ENCODE results near the gene AGAP4. TPM values are rescaled to one million over a fixed set of nuclear protein-coding genes. Genes with fewer than 3 reads are reported as not detected.

AGAP4 gene
- total and polyA plus RNA-seq, 2 of the 8 experiments (the other 6 are each of a cell fraction or from before 2014, with no cell fraction given): 13.5 to 13.9 TPM

DNA sequence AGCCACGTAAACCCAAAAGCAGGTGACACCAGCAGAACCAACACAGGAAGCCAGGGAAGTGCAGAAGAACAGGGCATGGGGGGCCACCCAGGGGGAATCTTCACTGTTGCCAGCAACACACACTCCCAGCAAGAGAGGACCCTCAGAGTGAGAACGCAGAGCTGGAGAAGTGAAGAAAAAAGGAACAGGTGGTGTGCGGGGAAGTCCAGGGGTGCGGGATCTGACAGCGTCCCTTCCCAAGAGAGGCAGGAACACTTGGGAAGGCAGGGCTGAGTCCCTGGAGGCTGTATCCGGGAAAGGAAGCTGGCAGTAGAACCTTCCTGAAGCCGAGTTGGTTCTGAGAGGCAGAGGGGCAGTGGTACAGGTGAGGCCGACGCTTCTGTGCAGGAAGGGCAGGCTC, 27.7 kb downstream of the AGAP4 start (continued):
- TF ChIP-seq, protein P1, sequence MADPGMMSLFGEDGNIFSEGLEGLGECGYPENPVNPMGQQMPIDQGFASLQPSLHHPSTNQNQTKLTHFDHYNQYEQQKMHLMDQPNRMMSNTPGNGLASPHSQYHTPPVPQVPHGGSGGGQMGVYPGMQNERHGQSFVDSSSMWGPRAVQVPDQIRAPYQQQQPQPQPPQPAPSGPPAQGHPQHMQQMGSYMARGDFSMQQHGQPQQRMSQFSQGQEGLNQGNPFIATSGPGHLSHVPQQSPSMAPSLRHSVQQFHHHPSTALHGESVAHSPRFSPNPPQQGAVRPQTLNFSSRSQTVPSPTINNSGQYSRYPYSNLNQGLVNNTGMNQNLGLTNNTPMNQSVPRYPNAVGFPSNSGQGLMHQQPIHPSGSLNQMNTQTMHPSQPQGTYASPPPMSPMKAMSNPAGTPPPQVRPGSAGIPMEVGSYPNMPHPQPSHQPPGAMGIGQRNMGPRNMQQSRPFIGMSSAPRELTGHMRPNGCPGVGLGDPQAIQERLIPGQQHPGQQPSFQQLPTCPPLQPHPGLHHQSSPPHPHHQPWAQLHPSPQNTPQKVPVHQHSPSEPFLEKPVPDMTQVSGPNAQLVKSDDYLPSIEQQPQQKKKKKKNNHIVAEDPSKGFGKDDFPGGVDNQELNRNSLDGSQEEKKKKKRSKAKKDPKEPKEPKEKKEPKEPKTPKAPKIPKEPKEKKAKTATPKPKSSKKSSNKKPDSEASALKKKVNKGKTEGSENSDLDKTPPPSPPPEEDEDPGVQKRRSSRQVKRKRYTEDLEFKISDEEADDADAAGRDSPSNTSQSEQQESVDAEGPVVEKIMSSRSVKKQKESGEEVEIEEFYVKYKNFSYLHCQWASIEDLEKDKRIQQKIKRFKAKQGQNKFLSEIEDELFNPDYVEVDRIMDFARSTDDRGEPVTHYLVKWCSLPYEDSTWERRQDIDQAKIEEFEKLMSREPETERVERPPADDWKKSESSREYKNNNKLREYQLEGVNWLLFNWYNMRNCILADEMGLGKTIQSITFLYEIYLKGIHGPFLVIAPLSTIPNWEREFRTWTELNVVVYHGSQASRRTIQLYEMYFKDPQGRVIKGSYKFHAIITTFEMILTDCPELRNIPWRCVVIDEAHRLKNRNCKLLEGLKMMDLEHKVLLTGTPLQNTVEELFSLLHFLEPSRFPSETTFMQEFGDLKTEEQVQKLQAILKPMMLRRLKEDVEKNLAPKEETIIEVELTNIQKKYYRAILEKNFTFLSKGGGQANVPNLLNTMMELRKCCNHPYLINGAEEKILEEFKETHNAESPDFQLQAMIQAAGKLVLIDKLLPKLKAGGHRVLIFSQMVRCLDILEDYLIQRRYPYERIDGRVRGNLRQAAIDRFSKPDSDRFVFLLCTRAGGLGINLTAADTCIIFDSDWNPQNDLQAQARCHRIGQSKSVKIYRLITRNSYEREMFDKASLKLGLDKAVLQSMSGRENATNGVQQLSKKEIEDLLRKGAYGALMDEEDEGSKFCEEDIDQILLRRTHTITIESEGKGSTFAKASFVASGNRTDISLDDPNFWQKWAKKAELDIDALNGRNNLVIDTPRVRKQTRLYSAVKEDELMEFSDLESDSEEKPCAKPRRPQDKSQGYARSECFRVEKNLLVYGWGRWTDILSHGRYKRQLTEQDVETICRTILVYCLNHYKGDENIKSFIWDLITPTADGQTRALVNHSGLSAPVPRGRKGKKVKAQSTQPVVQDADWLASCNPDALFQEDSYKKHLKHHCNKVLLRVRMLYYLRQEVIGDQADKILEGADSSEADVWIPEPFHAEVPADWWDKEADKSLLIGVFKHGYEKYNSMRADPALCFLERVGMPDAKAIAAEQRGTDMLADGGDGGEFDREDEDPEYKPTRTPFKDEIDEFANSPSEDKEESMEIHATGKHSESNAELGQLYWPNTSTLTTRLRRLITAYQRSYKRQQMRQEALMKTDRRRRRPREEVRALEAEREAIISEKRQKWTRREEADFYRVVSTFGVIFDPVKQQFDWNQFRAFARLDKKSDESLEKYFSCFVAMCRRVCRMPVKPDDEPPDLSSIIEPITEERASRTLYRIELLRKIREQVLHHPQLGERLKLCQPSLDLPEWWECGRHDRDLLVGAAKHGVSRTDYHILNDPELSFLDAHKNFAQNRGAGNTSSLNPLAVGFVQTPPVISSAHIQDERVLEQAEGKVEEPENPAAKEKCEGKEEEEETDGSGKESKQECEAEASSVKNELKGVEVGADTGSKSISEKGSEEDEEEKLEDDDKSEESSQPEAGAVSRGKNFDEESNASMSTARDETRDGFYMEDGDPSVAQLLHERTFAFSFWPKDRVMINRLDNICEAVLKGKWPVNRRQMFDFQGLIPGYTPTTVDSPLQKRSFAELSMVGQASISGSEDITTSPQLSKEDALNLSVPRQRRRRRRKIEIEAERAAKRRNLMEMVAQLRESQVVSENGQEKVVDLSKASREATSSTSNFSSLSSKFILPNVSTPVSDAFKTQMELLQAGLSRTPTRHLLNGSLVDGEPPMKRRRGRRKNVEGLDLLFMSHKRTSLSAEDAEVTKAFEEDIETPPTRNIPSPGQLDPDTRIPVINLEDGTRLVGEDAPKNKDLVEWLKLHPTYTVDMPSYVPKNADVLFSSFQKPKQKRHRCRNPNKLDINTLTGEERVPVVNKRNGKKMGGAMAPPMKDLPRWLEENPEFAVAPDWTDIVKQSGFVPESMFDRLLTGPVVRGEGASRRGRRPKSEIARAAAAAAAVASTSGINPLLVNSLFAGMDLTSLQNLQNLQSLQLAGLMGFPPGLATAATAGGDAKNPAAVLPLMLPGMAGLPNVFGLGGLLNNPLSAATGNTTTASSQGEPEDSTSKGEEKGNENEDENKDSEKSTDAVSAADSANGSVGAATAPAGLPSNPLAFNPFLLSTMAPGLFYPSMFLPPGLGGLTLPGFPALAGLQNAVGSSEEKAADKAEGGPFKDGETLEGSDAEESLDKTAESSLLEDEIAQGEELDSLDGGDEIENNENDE (IDR thresholded peaks at IDR 0.05; ENCODE audit: insufficient replicate concordance, low read length): no peak
- TF ChIP-seq, protein P2, sequence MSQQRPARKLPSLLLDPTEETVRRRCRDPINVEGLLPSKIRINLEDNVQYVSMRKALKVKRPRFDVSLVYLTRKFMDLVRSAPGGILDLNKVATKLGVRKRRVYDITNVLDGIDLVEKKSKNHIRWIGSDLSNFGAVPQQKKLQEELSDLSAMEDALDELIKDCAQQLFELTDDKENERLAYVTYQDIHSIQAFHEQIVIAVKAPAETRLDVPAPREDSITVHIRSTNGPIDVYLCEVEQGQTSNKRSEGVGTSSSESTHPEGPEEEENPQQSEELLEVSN (IDR thresholded peaks at IDR 0.05): no peak
- TF ChIP-seq BACH1 (IDR thresholded peaks at IDR 0.05; ENCODE audit: low read length): no peak
- TF ChIP-seq FOSL1 (IDR thresholded peaks at IDR 0.05; ENCODE audit: insufficient read depth, low read depth, low read length): no peak
- TF ChIP-seq RXRA (IDR thresholded peaks at IDR 0.05; ENCODE audit: insufficient read depth, low read depth, low read length): no peak
- TF ChIP-seq SAP30 (IDR thresholded peaks at IDR 0.05; ENCODE audit: insufficient read depth, insufficient replicate concordance, low read length): no peak
- no peak for TF ChIP-seq RFX5 (IDR thresholded peaks at IDR 0.05; ENCODE audit: borderline replicate concordance, low read depth, low read length)

Data from H1 (cell line).